Neural cell (in vitro differentiated cells): Measurements from ENCODE around the gene SPI1. TPM values are rescaled to one million over a fixed set of nuclear protein-coding genes. Genes with fewer than 3 reads are reported as not detected.
"Not testable (repeated sequence)": the region's sequence is repeated elsewhere in the genome, so short reads cannot be mapped to it uniquely, and the experiment has no call there.

ENCODE experiments used
- H2AFZ ChIP-seq: fragments of 200-600, 300-800 bp; sonication (generic), shearing (Covaris generic); 2 replicates; pipeline ENCODE4 v1.6.0; 2014; ENCODE audit warnings: low read depth, mild to moderate bottlenecking, antibody characterized with exemption, low read length, moderate library complexity
- H3F3A ChIP-seq: fragments of 200-600 bp; shearing (Covaris generic); 2 replicates; pipeline ENCODE4 v1.6.1; 2016; ENCODE audit warnings: mild to moderate bottlenecking, moderate library complexity, mixed read lengths, antibody characterized with exemption, low read length; ENCODE audit not compliant: insufficient read depth, poor library complexity, severe bottlenecking
- H3K27ac ChIP-seq: fragments of 200-600, 300-800 bp; sonication (generic), shearing (Covaris generic); 2 replicates; pipeline ENCODE4 v1.5.1; 2014; ENCODE audit warnings: mild to moderate bottlenecking, low read length, moderate library complexity
- H3K27me3 ChIP-seq: fragments of 300-800, 200-600 bp; sonication (generic), shearing (Covaris generic); 2 replicates; pipeline ENCODE4 v1.6.0; 2014; ENCODE audit warnings: mild to moderate bottlenecking, low read depth, low read length, moderate library complexity; ENCODE audit not compliant: insufficient read depth
- H3K36me3 ChIP-seq: fragments of 300-800, 200-600 bp; sonication (generic), shearing (Covaris generic); 2 replicates; pipeline ENCODE4 v1.5.1; 2014; ENCODE audit warnings: mild to moderate bottlenecking, antibody characterized with exemption, low read length, moderate library complexity; ENCODE audit not compliant: insufficient read depth
- H3K4me2 ChIP-seq: fragments of 300-800, 200-600 bp; sonication (generic), shearing (Covaris generic); 2 replicates; pipeline ENCODE4 v1.6.0; 2014; ENCODE audit warnings: mild to moderate bottlenecking, low read length
- H3K4me3 ChIP-seq: fragments of 300-800, 200-600 bp; sonication (generic), shearing (Covaris generic); 2 replicates; pipeline ENCODE4 v1.5.1; 2014; ENCODE audit warnings: mild to moderate bottlenecking, low read length, moderate library complexity
- H3K79me2 ChIP-seq: fragments of 200-600 bp; shearing (Covaris generic); replicated peaks from 2 replicates; pipeline ENCODE4 v1.6.0; 2014; ENCODE audit warnings: mild to moderate bottlenecking, low read length, moderate library complexity; ENCODE audit not compliant: insufficient read depth
- H3K9ac ChIP-seq: fragments of 300-800, 200-600 bp; sonication (generic), shearing (Covaris generic); 2 replicates; pipeline ENCODE4 v1.6.1; 2016; ENCODE audit warnings: mild to moderate bottlenecking, low read length, mixed read lengths
- H3K9me2 ChIP-seq: fragments of 200-600 bp; shearing (Covaris generic); 2 replicates; pipeline ENCODE4 v1.6.1; 2016; ENCODE audit warnings: mild to moderate bottlenecking, low read length, mixed read lengths; ENCODE audit not compliant: insufficient read depth
- H3K9me3 ChIP-seq: fragments of 200-600, 300-800 bp; sonication (generic), shearing (Covaris generic); 2 replicates; pipeline ENCODE4 v1.6.1; 2016; ENCODE audit warnings: mild to moderate bottlenecking, mixed run types, low read length, moderate library complexity, mixed read lengths
- H4K20me1 ChIP-seq: fragments of 200-600 bp; shearing (Covaris generic); 2 replicates; pipeline ENCODE4 v1.6.1; 2016; ENCODE audit warnings: mild to moderate bottlenecking, mixed run types; ENCODE audit not compliant: insufficient read depth
- EP300 ChIP-seq: fragments of 450-650 bp; conservative IDR thresholded peaks from 2 replicates; pipeline ENCODE4 v1.6.1; 2014; ENCODE audit warnings: antibody characterized with exemption, mild to moderate bottlenecking, moderate library complexity; ENCODE audit not compliant: poor library complexity, severe bottlenecking
- EZH2 ChIP-seq: fragments of 200-600, 300-800 bp; shearing (Covaris generic), sonication (generic); IDR thresholded peaks from 2 replicates; pipeline ENCODE4 v1.6.1; 2014; ENCODE audit warnings: antibody characterized with exemption, low read length, borderline replicate concordance, mild to moderate bottlenecking; ENCODE audit not compliant: insufficient read depth, poor library complexity, severe bottlenecking
- MXI1 ChIP-seq: fragments of 450-650 bp; conservative IDR thresholded peaks from 2 replicates; pipeline ENCODE4 v1.6.1; 2014; ENCODE audit warnings: antibody characterized with exemption, mild to moderate bottlenecking; ENCODE audit not compliant: poor library complexity, severe bottlenecking
- POLR2AphosphoS5 ChIP-seq: IDR thresholded peaks from 2 replicates; pipeline ENCODE4 v1.6.1; 2012
- RAD21 ChIP-seq: fragments of 450-650 bp; conservative IDR thresholded peaks from 2 replicates; pipeline ENCODE4 v1.6.1; 2014; ENCODE audit warnings: antibody characterized with exemption, mild to moderate bottlenecking, moderate library complexity
- SMC3 ChIP-seq: fragments of 450-650 bp; conservative IDR thresholded peaks from 2 replicates; pipeline ENCODE4 v1.6.1; 2014; ENCODE audit warnings: antibody characterized with exemption, mild to moderate bottlenecking, moderate library complexity; ENCODE audit not compliant: poor library complexity
- TAF1 ChIP-seq: IDR thresholded peaks from 2 replicates; pipeline ENCODE4 v1.6.1; 2012; ENCODE audit warnings: low read depth
- polyA plus RNA-seq: library from polyadenylated mRNA; depleted of rRNA; stranded (reverse); fragments of >200 nt; gene quantifications from 2 replicates; pipeline ENCODE4 v1.2.3, GENCODE V29; 2014
- TF ChIP-seq, protein P1 (sequence below): fragments of 450-650 bp; IDR thresholded peaks from 2 replicates; pipeline ENCODE4 v1.5.1; 2014; ENCODE audit warnings: antibody characterized with exemption, mild to moderate bottlenecking, moderate library complexity; ENCODE audit not compliant: poor library complexity, severe bottlenecking
- TF ChIP-seq, protein P2 (sequence below): IDR thresholded peaks from 2 replicates; pipeline ENCODE4 v1.6.1; 2012; ENCODE audit warnings: borderline replicate concordance

SPI1 gene
- polyA plus RNA-seq, 1 donor from 2014 or later = not detected

DNA sequence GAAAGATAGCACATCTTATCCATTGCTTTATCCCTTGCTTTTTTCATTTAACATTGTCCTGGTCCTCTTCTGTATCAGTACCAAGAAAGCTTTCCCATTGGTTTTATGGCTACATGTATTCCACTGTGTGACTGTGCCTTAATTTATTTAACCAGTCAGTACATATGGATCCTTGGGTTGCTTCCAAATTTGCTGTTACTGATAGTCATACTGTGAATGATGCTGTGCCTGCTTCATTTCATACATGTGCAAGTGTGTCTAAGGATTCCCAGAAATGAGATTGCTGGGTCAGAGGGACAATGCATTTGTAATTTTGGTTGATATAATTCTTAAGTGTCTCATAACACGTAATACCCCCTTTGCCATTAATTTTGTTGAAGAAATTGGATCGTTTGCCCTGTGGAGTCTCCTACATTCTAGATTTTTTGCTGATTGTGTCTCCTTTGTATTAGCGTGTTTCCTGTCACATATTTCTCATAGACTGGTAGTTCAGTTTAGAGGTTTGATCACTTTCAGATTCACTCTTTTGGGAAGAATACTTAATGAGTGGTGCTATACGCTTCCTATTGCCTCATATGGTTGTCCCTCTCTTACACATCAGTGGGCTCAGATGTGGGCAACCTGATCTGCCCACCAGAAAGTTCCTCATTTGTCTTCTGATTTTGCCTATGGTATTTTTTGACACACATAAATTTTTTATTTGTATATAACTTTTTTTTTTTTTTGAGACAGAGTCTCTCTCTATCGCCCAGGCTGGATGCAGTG is 61.1 kb downstream of the SPI1 start:
- no peak overlapping the region for H3K4me3 ChIP-seq

DNA sequence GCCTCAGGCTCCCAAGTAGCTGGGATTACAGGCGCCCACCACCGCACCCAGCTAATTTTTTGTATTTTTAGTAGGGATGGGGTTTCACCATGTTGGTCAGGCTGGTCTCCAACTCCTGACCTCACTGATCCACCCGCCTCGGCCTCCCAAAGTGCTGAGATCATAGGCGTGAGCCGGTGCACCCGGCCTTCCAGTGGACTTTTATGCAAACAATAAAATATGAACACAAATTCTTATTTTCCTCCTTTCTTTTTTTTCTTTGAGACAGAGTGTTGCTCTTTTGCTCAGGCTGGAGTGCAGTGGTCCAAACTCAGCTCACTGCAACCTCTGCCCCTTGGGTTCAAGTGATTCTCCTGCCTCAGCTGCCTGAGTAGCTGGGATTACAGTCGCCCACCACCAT is 61.8 kb downstream of the SPI1 start:
- H3K9me2 ChIP-seq, H4K20me1 ChIP-seq, H3K27ac ChIP-seq, H2AFZ ChIP-seq, H3K79me2 ChIP-seq, H3K4me2 ChIP-seq, H3K9ac ChIP-seq, H3K36me3 ChIP-seq, H3K9me3 ChIP-seq, H3K4me3 ChIP-seq, H3K27me3 ChIP-seq, H3F3A ChIP-seq: not testable (repeated sequence)

More for the DNA sequence above, 61.1 kb downstream of the SPI1 start:
- Histone ChIP-seq H3K9me2 (no peaks in the 10 kb centered on the region), H4K20me1 (no peaks in the 10 kb centered on the region), H3K4me2 (no peak overlapping the region), H3K36me3 (peaks cover 7% of the 10 kb centered on the region), H3K27me3 (no peaks in the 10 kb centered on the region), H2AFZ (no peak overlapping the region), H3K9ac (no peak overlapping the region), H3K27ac (no peak overlapping the region), H3F3A (no peaks in the 10 kb centered on the region), H3K79me2 (no peaks in the 10 kb centered on the region), H3K9me3 (no peaks in the 10 kb centered on the region)
- TF ChIP-seq, protein P1, sequence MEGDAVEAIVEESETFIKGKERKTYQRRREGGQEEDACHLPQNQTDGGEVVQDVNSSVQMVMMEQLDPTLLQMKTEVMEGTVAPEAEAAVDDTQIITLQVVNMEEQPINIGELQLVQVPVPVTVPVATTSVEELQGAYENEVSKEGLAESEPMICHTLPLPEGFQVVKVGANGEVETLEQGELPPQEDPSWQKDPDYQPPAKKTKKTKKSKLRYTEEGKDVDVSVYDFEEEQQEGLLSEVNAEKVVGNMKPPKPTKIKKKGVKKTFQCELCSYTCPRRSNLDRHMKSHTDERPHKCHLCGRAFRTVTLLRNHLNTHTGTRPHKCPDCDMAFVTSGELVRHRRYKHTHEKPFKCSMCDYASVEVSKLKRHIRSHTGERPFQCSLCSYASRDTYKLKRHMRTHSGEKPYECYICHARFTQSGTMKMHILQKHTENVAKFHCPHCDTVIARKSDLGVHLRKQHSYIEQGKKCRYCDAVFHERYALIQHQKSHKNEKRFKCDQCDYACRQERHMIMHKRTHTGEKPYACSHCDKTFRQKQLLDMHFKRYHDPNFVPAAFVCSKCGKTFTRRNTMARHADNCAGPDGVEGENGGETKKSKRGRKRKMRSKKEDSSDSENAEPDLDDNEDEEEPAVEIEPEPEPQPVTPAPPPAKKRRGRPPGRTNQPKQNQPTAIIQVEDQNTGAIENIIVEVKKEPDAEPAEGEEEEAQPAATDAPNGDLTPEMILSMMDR = no peak
- TF ChIP-seq, protein P2, sequence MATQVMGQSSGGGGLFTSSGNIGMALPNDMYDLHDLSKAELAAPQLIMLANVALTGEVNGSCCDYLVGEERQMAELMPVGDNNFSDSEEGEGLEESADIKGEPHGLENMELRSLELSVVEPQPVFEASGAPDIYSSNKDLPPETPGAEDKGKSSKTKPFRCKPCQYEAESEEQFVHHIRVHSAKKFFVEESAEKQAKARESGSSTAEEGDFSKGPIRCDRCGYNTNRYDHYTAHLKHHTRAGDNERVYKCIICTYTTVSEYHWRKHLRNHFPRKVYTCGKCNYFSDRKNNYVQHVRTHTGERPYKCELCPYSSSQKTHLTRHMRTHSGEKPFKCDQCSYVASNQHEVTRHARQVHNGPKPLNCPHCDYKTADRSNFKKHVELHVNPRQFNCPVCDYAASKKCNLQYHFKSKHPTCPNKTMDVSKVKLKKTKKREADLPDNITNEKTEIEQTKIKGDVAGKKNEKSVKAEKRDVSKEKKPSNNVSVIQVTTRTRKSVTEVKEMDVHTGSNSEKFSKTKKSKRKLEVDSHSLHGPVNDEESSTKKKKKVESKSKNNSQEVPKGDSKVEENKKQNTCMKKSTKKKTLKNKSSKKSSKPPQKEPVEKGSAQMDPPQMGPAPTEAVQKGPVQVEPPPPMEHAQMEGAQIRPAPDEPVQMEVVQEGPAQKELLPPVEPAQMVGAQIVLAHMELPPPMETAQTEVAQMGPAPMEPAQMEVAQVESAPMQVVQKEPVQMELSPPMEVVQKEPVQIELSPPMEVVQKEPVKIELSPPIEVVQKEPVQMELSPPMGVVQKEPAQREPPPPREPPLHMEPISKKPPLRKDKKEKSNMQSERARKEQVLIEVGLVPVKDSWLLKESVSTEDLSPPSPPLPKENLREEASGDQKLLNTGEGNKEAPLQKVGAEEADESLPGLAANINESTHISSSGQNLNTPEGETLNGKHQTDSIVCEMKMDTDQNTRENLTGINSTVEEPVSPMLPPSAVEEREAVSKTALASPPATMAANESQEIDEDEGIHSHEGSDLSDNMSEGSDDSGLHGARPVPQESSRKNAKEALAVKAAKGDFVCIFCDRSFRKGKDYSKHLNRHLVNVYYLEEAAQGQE = no peak
- TF ChIP-seq POLR2AphosphoS5 (no peak), MXI1 (no peak), EZH2 (no peak), EP300 (no peak), RAD21 (no peak), SMC3 (no peak), TAF1 (no peak)
